HG03342 (cell line): ENCODE measurements around the gene SETD2.
"Not testable (repeated sequence)": the region's sequence is repeated elsewhere in the genome, so short reads cannot be mapped to it uniquely, and the experiment has no call there.

Source experiments
- ATAC-seq: cut with Tn5 transposase; IDR thresholded peaks from one replicate; pipeline ENCODE4 v1.9.1; 2021; ENCODE audit warnings: mild to moderate bottlenecking, moderate library complexity; ENCODE audit not compliant: unreplicated experiment

Gene SETD2

GRCh38 chr3:47042231-47042791 lies 121.6 kb downstream of the SETD2 start:
- ATAC-seq = no peak

- ATAC-seq = no peak
Measured at GRCh38 chr3:47041114-47041513, 122.8 kb downstream of the SETD2 start.

- not testable (repeated sequence) for ATAC-seq
Measured at GRCh38 chr3:47037302-47037701, 126.6 kb downstream of the SETD2 start.

GRCh38 chr3:47036145-47036544 lies 127.8 kb downstream of the SETD2 start:
- no peak for ATAC-seq

GRCh38 chr3:47035645-47036044 lies 128.3 kb downstream of the SETD2 start:
- ATAC-seq = no peak

GRCh38 chr3:47034868-47035489 lies 128.9 kb downstream of the SETD2 start:
- no peak for ATAC-seq

- not testable (repeated sequence) for ATAC-seq
Measured at GRCh38 chr3:47031041-47031440, 132.9 kb downstream of the SETD2 start.

- ATAC-seq = no peak
Measured at GRCh38 chr3:47028667-47029066, 135.2 kb downstream of the SETD2 start.

GRCh38 chr3:47028146-47028545 lies 135.8 kb downstream of the SETD2 start:
- no peak for ATAC-seq

- ATAC-seq = not testable (repeated sequence)
Measured at GRCh38 chr3:47026432-47026831, 137.5 kb downstream of the SETD2 start.

- ATAC-seq = no peak
Measured at GRCh38 chr3:47024932-47025331, 139.0 kb downstream of the SETD2 start.

GRCh38 chr3:47022641-47023071 lies 141.3 kb downstream of the SETD2 start:
- ATAC-seq = no peak

- ATAC-seq = no peak
Measured at GRCh38 chr3:47020311-47020710, 143.6 kb downstream of the SETD2 start.

- no peak for ATAC-seq
Measured at GRCh38 chr3:47019201-47019600, 144.7 kb downstream of the SETD2 start.

- ATAC-seq = no peak
Measured at GRCh38 chr3:47018269-47018611, 145.7 kb downstream of the SETD2 start.

GRCh38 chr3:47017504-47018268 lies 146.2 kb downstream of the SETD2 start:
- no peak for ATAC-seq

- no peak for ATAC-seq
Measured at GRCh38 chr3:47016934-47017435, 146.9 kb downstream of the SETD2 start.

- no peak for ATAC-seq
Measured at GRCh38 chr3:47016086-47016933, 147.6 kb downstream of the SETD2 start.

- ATAC-seq = no peak
Measured at GRCh38 chr3:47015151-47015550, 148.8 kb downstream of the SETD2 start.

- ATAC-seq = no peak
Measured at GRCh38 chr3:47014036-47014435, 149.9 kb downstream of the SETD2 start.

- no peak for ATAC-seq
Measured at GRCh38 chr3:47013231-47013630, 150.7 kb downstream of the SETD2 start.
